ENCODE results near the gene COL25A1.

Gene COL25A1

DNA sequence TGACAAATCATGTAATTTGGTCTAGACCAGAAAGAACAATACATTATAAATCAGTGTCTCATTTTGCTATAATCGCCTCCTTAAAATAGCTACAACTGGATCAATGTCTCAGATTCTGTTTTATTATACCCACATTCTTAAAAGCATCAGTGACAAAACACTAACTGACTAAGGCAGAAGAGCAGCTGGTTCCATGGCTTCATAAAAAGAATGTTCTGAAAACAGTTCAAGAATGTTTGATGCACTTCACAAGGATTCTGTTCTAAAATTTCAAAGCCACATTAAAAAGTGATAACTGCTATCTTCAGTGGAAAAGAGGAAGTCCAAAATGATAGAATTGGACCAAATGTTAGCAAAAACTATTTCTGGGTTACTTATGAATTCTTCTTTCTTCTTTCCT is 69.8 kb downstream of the COL25A1 start:
- no peak for DNase-seq
- in situ Hi-C loops (cut with HindIII; ENCODE audit: low pct_ligation_motif_present, low pct_unique_long_range_greater_than_20kb, low sequenced_read_pairs): no loop called here

DNA sequence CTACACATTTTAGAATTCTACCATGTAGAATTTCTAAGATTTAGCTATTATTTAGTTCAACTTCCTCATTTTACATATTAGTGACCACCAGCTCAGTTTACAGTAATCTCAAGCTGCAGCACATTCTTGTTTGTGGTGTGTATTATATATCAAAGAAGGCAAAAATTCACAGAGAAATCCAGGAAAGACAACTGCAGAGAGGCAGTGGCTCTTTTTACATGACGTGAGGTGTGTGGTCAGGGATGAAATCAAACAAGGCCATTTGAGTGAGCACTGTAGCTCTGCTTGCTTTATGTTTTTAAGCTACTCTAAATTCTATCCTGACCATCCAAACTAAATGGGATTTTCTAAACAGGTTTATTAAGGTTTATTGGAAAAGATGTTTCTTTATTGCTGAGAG is 71.1 kb downstream of the COL25A1 start:
- DNase-seq: no peak
- in situ Hi-C loops (cut with HindIII; ENCODE audit: low pct_ligation_motif_present, low pct_unique_long_range_greater_than_20kb, low sequenced_read_pairs): no loop called here

DNA sequence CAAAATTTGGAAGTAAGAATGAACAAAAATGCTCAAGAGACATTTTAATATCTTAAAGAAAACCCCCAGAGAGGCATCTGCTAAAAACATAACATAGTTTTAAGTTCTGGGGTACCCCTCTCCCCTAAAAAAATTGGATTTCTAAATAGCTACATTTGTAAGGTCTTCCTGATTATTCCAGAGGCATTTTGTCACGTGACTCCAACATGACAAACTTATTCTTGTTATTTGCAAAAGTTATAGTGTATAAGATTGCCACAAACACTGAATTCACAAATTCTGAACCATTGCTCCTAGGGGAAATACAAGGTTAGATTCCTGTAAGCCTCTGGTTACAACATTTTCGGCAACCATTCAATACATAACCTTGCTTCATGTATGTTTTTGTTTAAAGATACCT is 73.4 kb downstream of the COL25A1 start:
- DNase-seq: no peak
- in situ Hi-C loops (cut with HindIII; ENCODE audit: low pct_ligation_motif_present, low pct_unique_long_range_greater_than_20kb, low sequenced_read_pairs): no loop called here

DNA sequence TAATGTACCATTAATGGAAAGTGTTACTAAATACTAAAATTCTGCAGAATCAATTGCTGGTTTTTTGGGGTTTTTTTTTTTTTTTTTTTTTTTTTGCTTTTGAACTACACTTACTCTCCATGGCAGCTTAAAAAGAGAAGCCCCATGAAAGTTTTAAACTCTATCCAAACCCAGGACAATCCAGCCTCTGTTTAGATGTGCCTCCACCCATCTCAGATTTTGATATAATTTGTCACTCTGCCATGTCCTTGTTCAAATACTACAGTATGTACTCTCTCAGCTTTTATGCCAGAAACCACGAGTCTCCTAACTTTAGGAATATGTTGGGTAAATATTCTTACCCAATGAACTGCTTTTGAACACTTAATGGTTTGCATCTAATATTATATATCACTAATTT is 84.2 kb downstream of the COL25A1 start:
- no peak for DNase-seq
- in situ Hi-C loops (cut with HindIII; ENCODE audit: low pct_ligation_motif_present, low pct_unique_long_range_greater_than_20kb, low sequenced_read_pairs): no loop called here

DNA sequence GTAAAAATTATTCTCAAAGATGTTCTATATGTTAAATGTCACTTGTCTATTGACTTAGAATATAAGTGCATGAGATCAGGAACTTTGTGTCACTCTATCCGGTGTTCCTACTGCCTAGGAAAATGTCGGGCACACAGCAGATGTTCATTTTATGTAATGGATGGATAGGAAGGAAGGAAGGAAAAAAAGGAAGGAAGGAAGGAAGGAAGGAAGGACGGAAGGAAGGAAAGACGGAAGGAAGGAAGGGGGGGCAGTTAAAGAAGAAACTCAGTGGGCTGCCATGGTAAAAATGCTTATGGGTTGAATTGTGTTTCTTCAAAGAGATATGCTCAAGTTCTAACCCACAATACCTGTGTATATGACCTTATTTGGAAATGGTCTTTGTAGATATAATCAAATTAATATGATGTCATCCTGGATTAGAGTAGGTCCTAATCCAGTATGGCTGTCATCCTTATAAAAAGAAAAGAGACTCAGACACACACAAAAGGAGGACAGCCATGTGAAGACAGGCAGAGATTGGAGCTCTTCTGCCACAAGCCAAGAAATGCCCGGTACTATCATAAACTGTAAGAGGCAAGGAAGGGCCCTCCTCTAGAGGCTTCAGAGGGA is 86.3 kb downstream of the COL25A1 start:
- DNase-seq: no peak
- in situ Hi-C loops (cut with HindIII; ENCODE audit: low pct_ligation_motif_present, low pct_unique_long_range_greater_than_20kb, low sequenced_read_pairs): no loop called here

DNA sequence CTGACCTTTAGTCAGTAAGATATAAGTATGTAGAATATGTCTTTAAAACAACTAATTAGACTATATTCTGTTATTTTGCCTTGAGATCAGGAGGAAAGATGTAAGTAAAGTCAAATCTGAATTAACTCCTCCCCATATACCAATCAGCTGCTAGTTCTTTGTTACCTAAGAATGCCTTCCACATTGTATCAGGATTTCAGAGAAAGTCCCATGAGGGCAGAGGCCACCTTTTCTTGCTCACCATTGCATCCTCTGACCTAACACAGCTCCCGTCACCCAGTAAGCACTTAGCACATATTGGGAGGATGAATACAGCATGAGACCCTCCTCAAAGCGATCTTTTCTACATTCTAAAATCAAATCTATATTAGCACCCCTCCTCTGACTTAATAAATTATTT is 87.0 kb downstream of the COL25A1 start:
- in situ Hi-C loops (cut with HindIII; ENCODE audit: low pct_ligation_motif_present, low pct_unique_long_range_greater_than_20kb, low sequenced_read_pairs): no loop called here
- no peak for DNase-seq

DNA sequence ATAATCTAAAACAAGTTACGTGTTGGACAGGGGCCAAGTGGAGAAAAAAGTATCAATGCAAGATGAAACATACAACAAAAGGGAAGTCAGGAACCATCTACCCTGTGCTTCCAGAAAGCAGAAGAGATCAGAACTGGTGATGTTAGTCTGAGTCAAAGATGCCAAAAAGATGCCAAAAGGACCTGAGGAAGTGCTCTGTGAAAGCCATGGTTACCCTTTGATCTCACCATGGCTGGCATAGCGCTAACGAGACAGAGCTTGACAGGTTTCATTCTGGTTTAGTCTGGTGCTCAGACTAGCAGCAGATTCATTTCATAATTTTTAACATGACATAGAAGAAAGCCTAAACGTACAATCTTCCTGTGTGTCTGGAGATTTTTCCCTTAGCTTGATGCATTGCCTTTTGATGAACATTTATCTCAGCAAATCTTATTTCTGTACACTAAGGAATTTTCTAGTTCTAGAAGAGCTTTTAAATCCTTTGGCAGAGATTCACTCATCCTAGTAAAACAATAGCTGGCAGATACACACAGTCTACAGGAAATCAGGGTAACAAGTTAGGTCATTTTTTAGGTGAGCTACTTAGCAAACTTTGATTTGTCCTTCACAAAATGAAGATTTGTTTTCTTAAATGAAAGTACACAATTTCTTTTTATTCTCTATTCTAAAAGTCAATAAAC is 87.7 kb downstream of the COL25A1 start:
- in situ Hi-C loops (cut with HindIII; ENCODE audit: low pct_ligation_motif_present, low pct_unique_long_range_greater_than_20kb, low sequenced_read_pairs): no loop called here
- DNase-seq: no peak

DNA sequence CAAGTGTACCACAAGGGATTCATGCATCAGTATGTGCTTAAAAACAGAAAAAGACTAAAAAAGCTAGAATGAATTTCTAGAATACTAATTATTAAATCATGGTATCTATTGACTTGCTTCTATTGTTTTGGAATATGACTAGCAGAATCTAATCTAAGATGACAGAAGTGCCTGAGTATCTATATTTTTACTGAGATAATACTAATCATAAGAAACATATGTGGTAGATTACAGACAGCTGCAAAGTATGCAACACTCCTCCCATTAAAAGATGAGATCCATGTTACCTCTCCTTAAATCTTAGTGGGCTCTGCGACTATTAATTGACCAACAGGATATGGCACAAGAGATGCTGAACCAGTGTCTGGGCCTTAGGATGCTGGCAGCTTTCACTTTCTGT is 89.4 kb downstream of the COL25A1 start:
- no peak for DNase-seq
- in situ Hi-C loops (cut with HindIII; ENCODE audit: low pct_ligation_motif_present, low pct_unique_long_range_greater_than_20kb, low sequenced_read_pairs): no loop called here

DNA sequence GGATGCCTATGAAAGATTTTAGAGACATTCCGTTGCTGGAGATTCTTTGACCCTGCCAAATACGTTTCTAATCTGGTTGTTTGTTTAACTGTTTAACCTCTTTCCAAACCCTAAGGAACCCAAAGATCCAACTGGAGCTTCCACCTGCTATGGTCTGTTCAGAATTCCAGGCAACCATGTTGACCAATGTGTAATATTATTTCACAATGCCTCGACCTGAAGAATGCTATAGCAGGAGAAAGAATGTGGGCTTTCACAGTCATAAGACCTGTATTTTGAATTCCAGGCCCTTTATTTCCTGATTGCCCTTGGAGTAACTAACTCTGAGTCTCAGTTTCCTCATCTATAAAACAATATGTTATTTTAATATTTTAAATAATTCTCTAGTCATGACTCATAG is 90.8 kb downstream of the COL25A1 start:
- DNase-seq: no peak
- in situ Hi-C loops (cut with HindIII; ENCODE audit: low pct_ligation_motif_present, low pct_unique_long_range_greater_than_20kb, low sequenced_read_pairs): no loop called here

DNA sequence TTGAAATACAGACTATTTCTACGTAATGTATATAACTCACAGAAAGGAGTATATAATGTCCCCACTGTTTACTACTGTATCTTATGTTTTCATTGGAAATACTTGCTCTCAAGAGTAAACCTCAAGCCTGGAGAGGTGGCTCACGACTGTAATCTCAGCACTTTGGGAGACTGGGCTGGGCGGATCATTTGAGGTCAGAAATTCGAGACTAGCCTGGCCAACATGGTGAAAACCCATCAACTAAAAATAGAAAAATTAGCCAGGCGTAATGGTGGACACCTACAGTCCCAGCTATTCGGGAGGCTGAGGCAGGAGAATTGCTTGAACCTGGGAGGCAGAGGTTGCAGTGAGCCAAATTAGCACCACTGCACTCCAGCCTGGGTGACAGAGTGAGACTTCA is 92.8 kb downstream of the COL25A1 start:
- no peak for DNase-seq
- in situ Hi-C loops (cut with HindIII; ENCODE audit: low pct_ligation_motif_present, low pct_unique_long_range_greater_than_20kb, low sequenced_read_pairs): no loop called here

DNA sequence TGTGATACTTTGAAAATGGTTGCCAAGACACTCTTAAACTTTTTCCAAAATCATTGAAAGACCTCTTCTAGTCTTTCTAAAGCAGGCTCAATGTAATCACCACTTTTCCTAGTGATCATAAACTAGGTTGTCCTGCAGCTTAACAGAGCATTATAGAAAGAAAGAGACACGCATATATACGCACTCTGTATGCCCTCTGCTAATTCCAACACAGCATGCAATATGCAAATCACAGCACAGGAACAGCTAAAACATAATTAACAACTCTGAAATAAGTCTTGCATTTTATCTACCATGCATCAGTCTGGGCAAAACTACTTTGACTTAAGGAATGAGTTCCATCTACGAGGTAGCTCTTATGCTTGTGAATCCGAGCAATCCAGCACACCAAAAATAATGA is 94.6 kb downstream of the COL25A1 start:
- in situ Hi-C loops (cut with HindIII; ENCODE audit: low pct_ligation_motif_present, low pct_unique_long_range_greater_than_20kb, low sequenced_read_pairs): no loop called here
- no peak for DNase-seq

DNA sequence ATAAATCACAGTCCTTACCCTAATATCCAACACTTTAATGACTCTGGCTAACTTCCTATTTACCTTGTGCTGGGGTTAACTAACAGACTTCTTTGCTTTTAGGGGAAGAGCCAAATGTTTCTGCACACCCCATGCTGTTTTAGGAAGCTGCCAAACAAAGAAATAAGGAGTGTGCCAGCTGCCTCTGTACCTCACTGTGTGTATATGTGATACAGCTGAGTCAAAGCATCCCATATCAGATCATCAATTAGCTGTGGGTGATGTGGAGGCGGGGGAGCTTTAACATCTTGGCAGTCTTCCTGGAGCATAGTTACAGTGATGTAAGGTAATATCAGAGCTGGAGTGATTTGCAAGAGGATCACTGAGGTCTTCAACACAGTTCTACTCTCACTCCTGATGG is 95.4 kb downstream of the COL25A1 start:
- DNase-seq: no peak
- in situ Hi-C loops (cut with HindIII; ENCODE audit: low pct_ligation_motif_present, low pct_unique_long_range_greater_than_20kb, low sequenced_read_pairs): no loop called here

DNA sequence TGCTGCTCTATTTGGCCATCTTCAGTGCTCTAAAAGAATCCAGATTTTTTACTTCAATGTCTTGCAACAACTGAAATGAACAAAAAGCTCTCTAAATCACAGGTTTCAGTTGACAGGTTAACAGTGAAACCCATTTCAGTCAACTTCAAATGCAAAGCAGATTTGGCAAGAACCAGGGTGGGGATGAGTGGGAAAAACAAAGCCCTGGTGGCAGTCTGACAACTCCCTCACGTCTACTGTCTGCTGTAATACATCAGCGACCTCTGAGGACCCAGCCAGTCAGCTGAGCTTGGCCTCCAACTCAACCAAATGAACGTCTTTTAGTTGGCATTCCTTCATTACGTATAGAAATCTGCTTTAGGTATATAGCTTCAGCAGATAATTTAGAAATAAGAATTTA is 95.8 kb downstream of the COL25A1 start:
- in situ Hi-C loops (cut with HindIII; ENCODE audit: low pct_ligation_motif_present, low pct_unique_long_range_greater_than_20kb, low sequenced_read_pairs): no loop called here
- DNase-seq: no peak

DNA sequence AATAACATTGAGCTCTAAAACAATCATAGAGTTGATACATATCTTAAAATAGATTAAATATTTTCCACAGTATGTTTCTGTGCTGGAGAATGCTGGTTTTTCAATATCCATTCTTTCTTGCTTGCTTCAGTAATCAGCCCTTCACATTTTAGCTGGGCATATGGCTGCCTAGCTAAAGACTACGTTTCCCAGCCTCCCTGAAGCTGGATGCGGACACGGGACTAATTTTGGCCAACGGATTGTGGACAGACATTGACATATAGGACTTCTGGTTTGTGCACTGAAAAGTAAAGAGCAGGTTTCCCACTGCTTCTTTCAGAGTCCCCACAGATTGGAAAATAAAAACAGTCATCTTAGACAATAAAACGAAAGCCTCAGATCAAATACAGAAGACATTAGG is 97.3 kb downstream of the COL25A1 start:
- in situ Hi-C loops (cut with HindIII; ENCODE audit: low pct_ligation_motif_present, low pct_unique_long_range_greater_than_20kb, low sequenced_read_pairs): no loop called here
- DNase-seq: no peak

DNA sequence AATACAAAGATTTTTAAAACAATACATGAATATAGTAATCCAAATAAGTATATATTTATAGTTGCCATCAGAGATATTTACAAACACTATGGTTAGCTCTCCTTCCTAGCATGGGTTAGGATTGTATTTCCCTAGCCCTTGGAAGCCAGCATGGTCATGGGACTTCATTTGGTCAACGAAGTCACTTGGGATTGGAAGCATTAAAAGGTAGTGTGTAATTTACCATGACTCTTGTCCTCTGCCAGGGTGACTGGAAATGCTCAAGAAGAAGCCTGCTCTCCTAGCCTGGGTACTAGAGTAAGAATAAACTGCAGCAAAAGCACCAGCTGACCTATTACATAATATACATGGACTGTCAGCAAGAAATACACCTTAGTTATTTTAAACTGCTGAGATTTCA is 102.9 kb downstream of the COL25A1 start:
- in situ Hi-C loops (cut with HindIII; ENCODE audit: low pct_ligation_motif_present, low pct_unique_long_range_greater_than_20kb, low sequenced_read_pairs): no loop called here
- DNase-seq: no peak

DNA sequence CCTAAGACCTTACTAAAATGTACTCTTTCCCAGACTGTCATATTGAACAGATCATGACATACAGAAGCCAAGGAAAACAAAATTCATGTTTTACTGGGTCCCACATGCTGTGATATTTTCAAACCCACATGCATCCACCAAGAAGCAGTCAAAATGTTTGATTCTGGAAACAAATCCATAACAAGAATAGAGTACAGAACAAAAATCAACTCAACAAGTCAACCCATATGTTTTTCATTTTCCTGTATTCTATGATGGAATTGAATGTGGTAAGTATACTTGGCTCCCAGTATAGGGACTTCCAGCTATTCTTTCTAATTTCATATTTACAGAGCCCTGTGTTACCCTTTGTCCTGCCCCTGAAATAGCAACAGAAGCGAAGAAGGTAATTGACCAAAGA is 106.8 kb downstream of the COL25A1 start:
- in situ Hi-C loops (cut with HindIII; ENCODE audit: low pct_ligation_motif_present, low pct_unique_long_range_greater_than_20kb, low sequenced_read_pairs): no loop called here
- DNase-seq: no peak

DNA sequence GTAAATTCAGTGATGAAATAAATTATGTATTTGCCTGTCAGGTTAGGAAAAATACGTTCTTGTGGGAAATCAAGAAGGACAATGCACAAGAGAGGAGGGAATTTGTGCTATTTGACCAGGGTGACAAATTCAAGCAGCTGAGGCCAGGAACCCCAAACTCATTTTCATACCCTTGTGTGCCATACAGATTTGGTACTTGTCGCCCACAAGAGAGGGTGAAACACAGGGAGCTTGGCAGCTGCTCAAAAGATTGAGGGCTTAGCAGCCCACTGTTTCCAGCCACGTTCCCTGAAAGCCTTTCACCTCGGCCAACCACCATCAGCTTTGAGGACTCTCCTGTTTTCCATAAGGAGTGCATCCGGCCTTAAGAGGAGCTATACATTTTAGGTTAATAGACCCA is 111.2 kb downstream of the COL25A1 start:
- DNase-seq: no peak
- in situ Hi-C loops (cut with HindIII; ENCODE audit: low pct_ligation_motif_present, low pct_unique_long_range_greater_than_20kb, low sequenced_read_pairs): no loop called here

DNA sequence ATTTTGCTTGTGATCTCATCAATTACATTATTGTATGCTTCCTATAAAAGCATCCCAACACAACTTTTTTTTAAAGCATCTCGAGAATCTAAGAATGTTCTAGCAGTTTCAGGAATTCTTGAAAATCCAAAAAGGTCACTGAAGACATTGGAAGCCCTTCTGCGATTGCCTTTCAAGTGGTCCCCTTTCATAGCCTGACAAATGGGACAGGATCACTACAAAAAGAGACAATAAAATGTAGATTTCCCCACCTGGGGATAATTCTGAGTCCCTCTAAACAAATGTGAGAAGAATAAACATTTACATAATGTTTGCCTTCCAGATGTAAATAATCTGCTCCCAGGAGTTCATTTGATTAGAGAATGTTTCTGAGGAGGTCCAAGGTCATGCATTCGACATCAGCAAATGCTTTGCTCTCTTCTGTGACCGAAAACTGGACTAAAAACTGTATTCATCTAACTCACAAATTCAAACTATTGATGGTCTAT is 116.0 kb downstream of the COL25A1 start:
- in situ Hi-C loops (cut with HindIII; ENCODE audit: low pct_ligation_motif_present, low pct_unique_long_range_greater_than_20kb, low sequenced_read_pairs): no loop called here

DNA sequence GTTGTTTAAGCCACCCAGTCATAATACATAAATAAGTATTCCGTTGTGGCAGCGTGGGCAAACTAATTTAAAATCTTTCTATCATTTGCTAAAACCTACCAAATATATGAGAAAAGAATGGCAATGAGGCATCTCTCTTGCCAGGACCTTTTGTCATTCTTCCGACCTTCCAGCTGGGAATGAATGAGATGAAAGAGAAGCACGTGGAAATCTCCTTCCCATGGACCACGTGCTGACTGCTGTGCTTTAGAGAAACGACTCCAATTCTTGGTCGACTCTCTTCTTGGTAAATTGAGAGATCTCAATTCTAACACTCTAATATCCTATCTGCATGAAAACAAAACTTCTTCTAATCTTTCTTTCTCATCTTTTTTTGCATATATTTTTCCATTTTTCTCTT is 116.5 kb downstream of the COL25A1 start:
- in situ Hi-C loops (cut with HindIII; ENCODE audit: low pct_ligation_motif_present, low pct_unique_long_range_greater_than_20kb, low sequenced_read_pairs): no loop called here
- DNase-seq: no peak

More for the DNA sequence above, 116.0 kb downstream of the COL25A1 start:
- no peak for DNase-seq

DNA sequence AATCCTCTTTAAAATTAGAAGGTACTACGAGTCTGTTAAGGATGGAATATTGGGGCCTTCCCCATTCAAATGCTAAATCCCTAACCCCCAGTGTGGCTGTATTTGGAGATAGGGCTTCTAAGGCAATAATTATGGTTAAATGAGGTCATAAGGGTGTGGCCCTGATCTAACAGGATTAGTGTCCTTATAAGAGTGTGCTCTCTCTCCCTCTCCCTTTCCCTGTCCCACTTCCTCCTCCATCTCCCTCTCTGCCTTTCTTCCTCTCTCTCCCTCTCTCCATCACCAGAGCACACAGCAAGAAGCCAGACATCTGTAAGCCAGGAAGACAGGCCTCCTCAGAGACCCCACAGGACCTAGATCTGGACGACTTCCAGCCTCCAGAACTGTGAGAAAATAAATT is 116.9 kb downstream of the COL25A1 start:
- in situ Hi-C loops (cut with HindIII; ENCODE audit: low pct_ligation_motif_present, low pct_unique_long_range_greater_than_20kb, low sequenced_read_pairs): no loop called here
- DNase-seq: no peak

Data from ACHN (cell line).